ENCODE results near the gene CD3D.

GRCh38 chr11:118310781-118311485 lies 31.6 kb downstream of the CD3D start:
- no peak for TF ChIP-seq CTCF (conservative IDR thresholded peaks at IDR 0.05 in 1 of 2, IDR thresholded peaks at IDR 0.05 in 1 of 2; ENCODE audit: low read depth in 1 of 2, low read length in 2 of 2)
- TF ChIP-seq EZH2 (IDR thresholded peaks at IDR 0.05; ENCODE audit: low read length, missing control alignments): no peak

Data from fibroblast of lung (primary cell).